Muscle of arm (tissue), 14 donors: ENCODE measurements around the gene KIF23. TPM values are rescaled to one million over a fixed set of nuclear protein-coding genes. Genes with fewer than 3 reads are reported as not detected.
"Not testable (repeated sequence)": the region's sequence is repeated elsewhere in the genome, so short reads cannot be mapped to it uniquely, and the experiment has no call there.

ENCODE experiments used
- DNase-seq: peaks from one replicate; pipeline ENCODE4 v3.0.0-alpha.2; 2013
- long read RNA-seq, 11 donors: transcript quantifications; one replicate each; lab custom pipeline, GENCODE V29; 2026
- polyA plus RNA-seq, 12 donors: library from polyadenylated mRNA; unstranded; fragments of 120-200 nt; gene quantifications; one replicate each; pipeline ENCODE4 v1.2.1, GENCODE V29; 2013; ENCODE audit not compliant: insufficient read length in 12 of 12

The KIF23 gene
- 10 to 100 TPM in 11 of 12 donors, not detected in 1; 11.9 to 33.8 (median 20.2) TPM for polyA plus RNA-seq
- long read RNA-seq, donor 1, partial matches to known transcripts, result 0 of 4 reads
- long read RNA-seq, donor 1, other reads (novel, unspliced or antisense), result 0 of 4 reads
- long read RNA-seq, donor 2, result 0 reads
- long read RNA-seq, donor 3, partial matches to known transcripts, result 0 of 2 reads
- long read RNA-seq, donor 3, other reads (novel, unspliced or antisense), result 0 of 2 reads
- long read RNA-seq, donor 4, result 0 reads
- long read RNA-seq, donor 5, partial matches to known transcripts, result 9 of 10 reads
- long read RNA-seq, donor 5, other reads (novel, unspliced or antisense), result 0 of 10 reads
- long read RNA-seq, donor 6, result 0 reads
- long read RNA-seq, donor 7, result 0 reads
- long read RNA-seq, donor 8, partial matches to known transcripts, result 0 of 2 reads
- long read RNA-seq, donor 8, other reads (novel, unspliced or antisense), result 0 of 2 reads
- long read RNA-seq, donor 9, partial matches to known transcripts, result 0 of 2 reads
- long read RNA-seq, donor 9, other reads (novel, unspliced or antisense), result 0 of 2 reads
- long read RNA-seq, donor 10, partial matches to known transcripts, result 0 of 3 reads
- long read RNA-seq, donor 10, other reads (novel, unspliced or antisense), result 0 of 3 reads
- long read RNA-seq, donor 11, partial matches to known transcripts, result 0 of 4 reads
- long read RNA-seq, donor 11, other reads (novel, unspliced or antisense), result 0 of 4 reads

DNA sequence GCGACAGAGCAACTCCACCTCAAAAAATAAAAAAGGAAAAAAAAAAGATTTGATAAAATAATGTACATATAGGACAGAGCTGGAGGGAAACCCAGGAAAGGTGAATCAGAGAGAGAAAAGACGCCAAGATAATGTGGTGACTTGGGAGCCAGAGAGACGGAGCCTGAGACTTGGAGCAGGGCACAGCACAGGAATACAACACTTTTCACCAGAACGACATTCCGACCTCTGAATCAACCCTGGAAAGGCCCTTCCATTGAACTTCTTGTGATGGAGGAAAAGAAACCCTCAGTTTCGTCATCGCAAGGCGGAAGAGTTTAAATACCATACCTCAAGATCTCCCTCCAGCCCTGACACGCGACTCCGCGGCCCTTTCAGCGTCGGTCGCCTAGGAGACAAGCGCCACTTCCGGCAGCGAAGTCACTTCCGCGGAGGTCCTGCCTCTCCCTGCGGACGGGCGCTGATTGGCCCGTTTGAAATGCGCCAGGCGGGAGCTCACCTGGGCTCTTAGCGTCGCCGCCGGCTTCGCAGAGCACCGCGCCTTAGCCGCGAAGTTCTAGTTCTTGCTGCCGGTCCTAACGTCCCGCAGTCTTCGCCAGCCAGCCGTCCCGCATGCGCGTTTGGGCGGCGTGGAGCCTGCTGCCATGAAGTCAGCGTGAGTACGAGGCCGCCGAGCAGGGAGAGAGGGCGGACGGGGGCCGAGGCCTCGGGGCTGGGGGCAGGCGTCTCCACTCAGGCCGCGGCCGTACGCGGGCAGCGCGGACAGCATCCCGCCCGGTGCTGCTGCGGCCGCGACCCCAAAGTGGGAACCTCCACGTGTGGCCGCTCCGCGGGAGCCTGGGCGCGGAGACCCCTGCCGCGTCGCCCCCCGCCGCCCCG is at the start of gene KIF23:
Gene KIF23 (plus strand): TSS at position 528 of the 879 bp plus-strand sequence. CDS start 117 bp downstream, at position 645.
- peak; percentile 95 for DNase-seq

DNA sequence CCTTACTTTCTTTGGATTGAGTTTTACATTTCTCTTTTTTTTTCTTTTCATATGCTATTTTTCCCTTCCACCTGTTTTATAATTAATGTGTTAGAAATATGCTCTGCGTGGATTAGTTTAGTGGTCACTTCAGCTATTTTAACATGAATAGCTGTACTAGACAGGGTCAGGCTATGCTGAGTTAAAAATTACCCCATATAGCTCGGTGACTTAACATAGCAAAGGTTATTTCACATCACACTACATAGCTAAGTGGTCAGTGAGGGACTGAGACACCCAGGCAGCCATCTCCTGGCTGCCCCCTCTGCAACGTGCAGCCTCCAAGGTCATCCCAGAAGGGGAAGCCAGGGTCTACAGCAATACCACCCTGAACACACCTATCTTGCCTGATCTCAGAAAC is 46.9 kb upstream of the KIF23 start:
- DNase-seq, result no peak

DNA sequence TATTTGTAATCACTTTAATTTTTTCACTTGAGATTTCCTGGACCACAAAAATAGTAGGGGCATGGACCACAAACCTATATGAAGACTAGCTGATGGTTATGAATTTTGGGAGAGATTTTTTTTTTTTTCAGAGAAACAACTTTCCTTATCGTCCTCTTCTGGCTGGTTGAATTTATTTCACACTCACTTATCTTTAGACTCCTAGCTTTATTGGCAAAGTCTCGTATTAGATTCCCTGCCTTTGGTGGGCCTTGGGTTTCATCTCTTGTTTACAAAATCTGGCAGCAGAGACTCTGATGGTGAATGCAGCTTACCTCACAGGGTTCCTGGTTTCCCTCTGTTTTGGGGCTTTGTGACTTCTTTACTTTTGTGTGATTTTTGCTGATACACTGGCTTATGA is 44.5 kb upstream of the KIF23 start:
- DNase-seq, result no peak

DNA sequence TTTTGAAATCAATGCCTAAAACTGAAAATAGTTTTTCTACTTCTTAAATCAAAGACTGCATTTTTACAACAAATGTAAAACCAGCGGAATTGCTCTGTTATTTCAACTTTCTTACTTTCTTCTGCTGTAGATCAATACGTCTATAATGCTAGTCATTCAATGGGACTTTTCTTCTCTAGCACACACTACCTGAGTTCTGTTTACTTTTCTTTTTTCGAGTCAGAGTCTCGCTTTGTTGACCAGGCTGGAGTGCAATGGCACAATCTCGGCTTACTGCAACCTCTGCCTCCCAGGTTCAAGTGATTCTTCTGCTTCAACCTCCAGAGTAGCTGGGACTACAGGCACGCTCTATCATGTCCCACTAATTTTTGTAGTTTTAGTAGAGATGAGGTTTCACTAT is 40.7 kb upstream of the KIF23 start:
- no peak for DNase-seq

DNA sequence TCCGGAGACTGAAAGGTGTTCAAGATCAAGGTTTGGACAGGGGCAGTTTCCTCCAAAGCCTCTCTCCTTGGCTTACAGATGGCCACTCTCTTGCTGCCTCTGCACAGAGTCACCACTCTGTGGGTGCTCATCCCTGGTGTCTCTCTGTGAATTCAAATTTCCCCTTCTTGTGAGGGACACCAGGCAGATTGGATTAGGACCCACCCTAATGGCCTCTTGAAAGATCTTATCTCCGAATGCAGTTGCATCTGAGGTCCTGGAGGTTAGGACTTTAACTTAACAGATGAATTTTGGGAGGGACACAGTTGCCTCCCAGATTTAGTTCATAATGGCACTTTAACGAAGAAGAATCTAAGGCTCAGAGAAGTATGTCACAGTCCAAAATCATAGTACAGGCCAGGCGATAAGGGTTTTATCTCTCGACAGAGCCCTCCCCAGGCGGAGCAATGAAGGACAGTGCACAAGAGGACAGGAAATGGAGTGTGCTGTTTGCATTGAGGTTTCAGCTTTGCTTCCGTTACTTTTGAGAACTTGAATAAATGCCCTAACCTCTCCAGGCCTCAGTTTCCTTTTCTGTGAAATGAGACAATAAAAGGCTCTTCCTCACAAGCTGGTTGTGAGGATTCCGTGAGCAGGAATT is 38.9 kb upstream of the KIF23 start:
- no peak for DNase-seq

DNA sequence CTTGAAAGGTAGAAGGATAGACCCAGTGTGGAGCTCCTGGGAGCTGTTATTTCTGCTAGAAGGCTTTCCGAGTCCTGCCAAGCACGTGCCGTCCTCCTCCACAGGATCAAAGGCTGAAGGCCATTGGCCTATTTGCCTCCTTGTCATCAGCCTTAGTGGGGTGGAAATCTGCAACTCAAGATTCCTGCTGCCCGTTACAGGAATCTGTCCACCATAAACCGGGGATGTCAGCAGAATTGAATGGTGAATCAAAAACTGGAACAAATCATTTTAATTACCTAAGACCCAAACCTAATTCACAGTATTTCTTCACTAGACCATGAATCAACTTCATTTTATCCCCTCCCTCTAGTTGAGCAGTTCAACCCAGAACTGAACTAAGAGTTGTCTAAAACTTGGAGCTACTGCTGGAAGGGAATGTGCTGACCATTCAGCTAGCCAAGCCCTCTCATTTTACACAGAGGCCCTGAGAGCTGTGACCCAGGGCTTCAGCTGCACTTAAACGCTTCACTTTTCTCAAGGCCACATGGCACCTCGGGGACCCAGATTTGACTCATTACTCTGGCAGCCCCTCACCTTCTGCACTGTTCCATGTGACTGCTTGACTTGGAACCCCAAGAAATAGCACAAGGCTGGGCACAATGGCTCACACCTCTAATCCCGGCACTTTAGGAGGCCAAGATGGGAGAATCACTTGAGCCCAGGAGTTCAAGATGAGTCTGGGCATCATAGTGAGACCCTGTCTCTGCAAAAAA is 36.8 kb upstream of the KIF23 start:
- peak; percentile 24 for DNase-seq

DNA sequence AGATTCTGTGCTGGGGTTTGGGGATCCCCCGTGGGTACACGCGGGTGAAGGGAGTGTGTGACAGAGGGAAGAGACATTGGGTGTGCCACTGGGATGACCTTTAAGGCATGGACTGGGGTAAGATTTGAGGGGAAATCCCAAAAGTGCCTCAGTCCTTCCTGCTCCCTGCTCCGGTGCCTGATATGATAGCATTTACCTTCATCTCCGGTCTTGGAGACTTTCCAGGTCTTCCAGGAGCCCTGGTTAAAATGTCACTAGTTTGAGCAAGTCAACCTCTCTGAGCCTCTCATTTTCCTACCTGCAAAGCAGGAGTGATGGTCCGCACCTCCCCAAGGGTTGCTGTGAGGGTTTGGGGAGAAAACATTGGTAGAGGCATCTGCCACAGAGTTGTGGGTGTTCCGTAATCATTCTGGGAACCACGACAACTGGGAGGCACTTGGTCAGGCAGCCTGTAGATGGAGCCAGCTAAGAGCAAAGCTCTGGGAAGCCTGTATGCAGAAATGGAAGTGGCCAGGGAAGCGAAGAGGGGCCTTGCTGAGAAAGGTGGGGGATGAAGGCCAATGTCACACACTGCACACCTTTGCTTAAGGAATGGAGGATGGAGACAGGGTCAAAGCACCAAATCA is 33.9 kb upstream of the KIF23 start:
- no peak for DNase-seq

DNA sequence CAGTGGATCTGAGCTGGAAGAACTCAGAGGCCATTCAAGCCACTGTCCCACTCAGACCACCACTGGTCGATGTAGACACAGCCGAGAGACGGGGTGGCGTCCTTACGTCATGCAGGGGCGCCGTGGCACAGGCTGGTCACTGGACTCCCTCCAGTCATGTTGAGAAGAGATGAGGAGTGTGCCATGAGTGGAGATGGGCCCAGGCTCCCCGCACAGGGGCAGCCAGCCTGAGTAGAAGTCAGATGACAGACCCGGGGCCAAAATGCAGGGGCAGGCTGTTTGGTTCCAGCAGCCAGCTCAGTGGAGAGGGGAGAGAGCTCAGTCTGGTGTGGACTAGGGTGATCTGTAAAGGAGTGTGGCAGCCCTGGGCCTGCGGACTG is 33.4 kb upstream of the KIF23 start:
- DNase-seq, result no peak

DNA sequence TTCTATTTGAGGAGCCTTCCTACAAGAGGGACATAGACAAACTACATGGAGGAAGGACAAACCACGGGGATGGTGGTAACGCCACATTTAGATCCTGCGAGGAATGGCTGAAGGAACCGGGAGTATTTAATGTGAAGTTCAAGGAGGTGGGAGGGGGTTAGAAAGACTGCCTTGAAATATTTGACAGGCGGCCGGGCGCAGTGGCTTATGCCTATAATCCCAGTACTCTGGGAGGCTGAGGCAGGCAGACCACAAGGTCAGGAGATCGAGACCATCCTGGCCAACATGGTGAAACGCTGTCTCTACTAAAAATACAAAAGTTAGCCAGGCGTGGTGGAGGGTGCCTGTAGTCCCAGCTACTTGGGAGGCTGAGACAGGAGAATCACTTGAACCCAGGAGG is 32.0 kb upstream of the KIF23 start:
- DNase-seq, result not testable (repeated sequence)

DNA sequence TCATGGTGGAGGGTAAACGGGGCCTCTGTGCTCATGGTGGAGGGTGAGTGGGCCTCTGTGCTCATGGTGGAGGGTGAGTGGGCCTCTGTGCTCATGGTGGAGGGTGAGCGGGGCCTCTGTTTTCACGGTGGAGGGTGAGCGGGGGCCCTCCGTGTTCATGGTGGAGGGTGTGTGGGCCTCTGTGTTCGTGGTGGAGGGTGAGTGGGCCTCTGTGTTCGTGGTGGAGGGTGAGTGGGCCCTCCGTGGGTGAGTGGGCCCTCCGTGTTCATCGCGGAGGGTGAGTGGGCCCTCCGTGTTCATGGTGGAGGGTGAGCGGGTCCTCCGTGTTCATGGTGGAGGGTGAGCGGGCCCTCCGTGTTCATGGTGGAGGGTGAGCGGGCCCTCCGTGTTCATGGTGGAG is 30.1 kb upstream of the KIF23 start:
- not testable (repeated sequence) for DNase-seq

DNA sequence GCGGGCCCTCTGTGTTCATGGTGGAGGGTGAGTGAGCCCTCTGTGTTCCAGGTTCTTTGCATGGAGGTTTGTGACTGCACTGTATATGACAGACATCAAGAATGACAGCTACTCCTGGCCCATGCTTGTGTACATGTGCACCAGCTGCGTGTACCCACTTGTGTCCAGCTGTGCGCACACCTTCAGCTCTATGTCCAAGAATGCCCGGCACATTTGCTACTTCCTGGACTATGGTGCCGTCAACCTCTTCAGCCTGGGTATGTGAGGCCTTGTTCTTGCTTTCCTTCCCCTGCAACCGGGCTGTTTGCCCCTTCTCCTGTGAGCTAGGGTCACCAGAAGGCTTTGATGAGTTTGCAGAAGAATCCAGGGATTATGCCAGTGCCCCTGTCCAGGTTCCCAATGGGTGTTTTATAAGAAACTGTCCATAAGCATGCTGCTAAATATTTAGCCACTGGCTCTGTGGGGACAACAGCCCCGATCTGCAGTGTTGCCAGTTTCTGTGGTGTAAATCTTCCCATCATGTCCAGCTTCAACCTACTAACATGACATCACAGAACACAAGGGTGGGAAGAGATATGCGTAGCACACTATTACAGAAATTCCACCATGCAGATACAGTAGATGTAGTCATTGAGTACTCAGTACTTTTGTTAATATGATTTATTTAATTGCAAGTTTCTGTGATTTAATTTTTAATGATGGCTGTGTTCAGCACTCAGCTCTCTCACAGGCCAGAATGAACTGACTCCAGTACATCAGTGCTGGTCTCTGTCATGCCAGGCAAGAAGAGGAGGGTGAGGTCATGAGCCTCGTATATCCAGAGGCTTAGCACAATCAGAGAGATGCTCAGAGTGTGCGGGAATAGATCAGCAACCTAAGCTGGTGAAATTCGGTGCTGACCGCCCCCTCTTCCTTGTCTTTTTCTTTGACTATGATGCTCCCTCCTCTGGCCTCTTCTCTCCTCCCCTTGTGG is 29.2 kb upstream of the KIF23 start:
- no peak for DNase-seq

DNA sequence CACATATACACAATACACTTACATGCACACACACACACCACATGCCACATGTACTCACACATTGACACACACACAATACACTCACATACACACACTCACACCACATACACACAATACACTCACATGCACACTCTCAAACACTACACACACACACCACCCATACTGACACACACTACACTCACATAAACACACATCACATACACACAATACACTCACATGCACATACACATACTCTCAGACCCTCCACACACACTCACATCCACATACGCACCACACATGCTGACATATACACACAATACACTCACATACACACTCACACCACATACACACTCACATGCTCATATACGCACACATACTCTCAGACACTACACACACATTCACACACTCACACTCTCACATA is 28.3 kb upstream of the KIF23 start:
- DNase-seq, result no peak

DNA sequence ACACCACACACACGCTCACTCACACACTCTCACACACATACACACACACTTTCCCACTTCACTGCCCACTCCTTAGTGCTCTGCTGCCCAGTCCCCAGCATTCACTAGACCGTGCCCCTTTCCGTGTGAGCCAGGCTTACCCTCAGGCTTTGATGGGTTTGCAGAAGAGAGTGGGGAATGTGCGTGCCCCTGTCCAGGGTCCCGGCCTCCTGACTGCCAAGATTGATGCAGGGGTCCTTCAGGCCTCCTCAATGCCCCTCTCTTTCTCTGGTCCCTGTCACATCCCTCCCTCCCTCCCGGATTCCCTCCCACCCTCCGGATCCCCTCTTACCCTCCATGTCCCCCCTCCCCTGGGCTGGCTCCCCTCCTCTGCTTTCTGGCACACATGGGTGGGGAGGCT is 27.9 kb upstream of the KIF23 start:
- no peak for DNase-seq

DNA sequence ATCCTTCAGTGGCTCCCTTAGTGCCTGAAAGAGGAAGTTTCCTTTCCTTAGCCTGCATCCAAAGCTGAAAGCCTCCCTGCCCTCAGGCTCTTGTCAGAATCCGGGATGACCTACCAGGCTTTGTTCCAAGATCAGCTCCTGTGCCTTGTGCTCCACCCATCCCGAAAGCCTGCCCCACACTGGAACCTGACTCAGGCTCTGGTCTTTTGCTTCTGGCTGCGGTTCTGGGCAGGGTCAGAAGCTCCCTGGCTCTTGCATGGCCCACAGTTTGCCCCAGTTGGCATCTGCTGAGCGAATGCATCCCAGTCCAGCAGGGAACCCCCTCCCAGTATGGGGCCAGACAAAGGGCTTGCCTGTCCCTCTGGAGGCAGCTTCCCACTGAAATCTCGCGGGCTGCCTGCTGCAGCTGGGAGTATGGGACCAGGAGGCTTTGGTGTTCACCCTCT is 25.9 kb upstream of the KIF23 start:
- DNase-seq, result no peak

DNA sequence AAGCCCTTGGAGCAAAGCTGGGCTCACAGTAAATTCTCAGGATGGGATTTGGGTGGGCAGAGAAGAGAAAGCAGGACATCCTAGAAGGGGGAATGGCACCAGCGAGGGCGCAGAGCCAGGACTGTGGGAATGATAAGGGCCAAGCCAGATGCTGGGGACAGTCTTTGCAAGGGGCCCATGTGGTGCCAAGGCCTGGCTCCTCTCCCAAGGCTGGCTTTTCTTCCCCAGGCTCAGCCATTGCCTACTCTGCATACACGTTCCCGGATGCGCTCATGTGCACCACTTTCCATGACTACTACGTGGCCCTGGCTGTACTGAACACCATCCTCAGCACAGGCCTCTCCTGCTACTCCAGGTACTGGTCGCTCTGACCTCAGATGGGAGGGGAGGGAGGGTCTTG is 24.7 kb upstream of the KIF23 start:
- DNase-seq, result no peak

DNA sequence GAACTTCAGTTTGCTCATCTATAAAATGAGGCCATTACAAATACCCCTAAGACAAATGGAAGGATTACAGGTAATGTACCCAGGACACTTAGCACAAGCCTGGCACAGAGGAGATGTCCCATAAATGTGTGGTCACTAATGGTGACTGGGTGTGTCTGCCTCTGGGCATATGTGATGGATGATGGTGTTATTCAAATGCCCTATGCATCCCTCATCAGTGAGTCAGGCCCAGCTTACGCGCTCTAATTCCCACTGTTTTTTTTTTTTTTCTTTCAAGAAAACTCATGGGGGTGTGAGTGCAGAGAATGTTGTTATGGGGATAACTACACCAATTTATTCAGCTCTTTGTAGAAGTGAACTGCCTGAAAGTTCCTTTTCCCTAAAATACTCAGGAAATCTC is 23.6 kb upstream of the KIF23 start:
- no peak for DNase-seq

DNA sequence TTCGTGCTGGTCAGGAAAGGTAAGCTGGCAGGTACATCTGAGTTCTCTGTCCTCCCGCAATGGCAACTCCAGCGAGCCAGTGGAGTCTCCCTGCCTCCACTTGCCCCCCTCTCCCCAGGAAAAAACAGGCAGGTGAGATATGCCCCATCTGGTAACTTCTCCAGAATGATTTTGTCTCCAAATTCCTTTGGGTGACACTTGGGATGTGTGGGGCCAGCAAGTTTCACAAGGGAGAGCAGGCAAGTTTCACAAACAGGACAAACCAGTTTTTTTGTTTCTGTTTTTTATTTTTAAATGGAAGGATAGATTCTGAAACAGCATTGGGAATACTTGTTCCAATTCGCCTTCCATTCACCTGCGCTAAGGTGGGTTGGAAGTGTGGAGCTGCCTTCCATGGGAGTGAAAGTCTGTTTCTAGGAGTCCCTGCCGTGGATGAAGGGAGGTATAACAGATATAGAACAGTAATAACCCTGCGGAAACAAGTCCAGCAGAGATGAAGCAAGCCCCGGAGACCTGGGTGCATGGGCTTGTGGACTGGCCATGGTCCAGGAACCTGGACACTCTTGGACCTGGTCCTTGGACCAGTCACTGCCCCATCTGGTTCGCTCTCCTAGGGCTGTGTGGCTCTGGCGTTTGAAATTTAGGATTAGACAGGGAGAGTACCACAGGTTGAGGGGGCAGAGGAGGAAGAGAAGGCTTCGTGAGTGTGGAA is 22.9 kb upstream of the KIF23 start:
- no peak for DNase-seq

DNA sequence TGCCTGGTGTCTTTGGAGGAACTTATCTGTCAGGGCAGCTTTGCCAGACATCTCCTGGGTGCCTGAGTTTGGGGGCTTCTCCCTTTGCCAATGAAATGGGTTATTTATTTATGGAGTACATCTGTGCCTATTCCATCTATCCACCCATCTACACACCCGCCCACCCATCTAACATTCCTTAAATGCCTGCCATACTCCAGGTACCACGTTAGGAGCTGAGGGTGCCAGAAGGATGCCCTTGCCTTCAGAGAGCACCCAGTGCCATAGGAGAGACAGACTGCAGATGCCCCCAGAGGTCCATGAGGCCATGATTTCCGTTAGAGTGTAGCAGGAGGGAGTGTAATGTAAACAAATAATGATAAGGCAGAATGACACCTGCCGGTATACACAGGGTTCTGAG is 21.8 kb upstream of the KIF23 start:
- no peak for DNase-seq
